HCT116 (cell line): ENCODE results near the gene C20orf96. TPM values are rescaled to one million over a fixed set of nuclear protein-coding genes. Genes with fewer than 3 reads are reported as not detected.

Source experiments
- ATAC-seq: fragments of 200-7000 bp; cut with Tn5 transposase; 2 replicates; pipeline ENCODE4 v1.9.1; 2020; ENCODE audit warnings: mild to moderate bottlenecking, moderate library complexity
- BruUV-seq: library from RNA; stranded (reverse); fragments of 400-500 nt; replicated peaks from 2 replicates; lab custom pipeline; 2021; lab: Mats Ljungman, UMichigan
- CTCF ChIA-PET: fragments of 300-600 bp; sonication (Branson Sonifier 250); formaldehyde crosslinking; loops from one replicate; lab custom pipeline; 2021; ENCODE audit warnings: antibody characterized with exemption; lab: Charles Lee
- POLR2A ChIA-PET: fragments of 300-600, 350-600 bp; sonication (Branson Sonifier 250); formaldehyde crosslinking; loops from one replicate; lab custom pipeline; 2021; ENCODE audit warnings: antibody characterized with exemption; lab: Charles Lee
- RAD21 ChIA-PET, 2 experiments: fragments of 300-600 bp; sonication (Branson Sonifier 250); formaldehyde crosslinking; loops; one replicate each; lab custom pipeline; 2023; ENCODE audit warnings: low total read pairs in 2 of 2; ENCODE audit not compliant: uncharacterized antibody in 2 of 2, unreplicated experiment in 2 of 2, low non-redundant PET in 1 of 2; lab: Charles Lee
- DNase-seq: peaks from one replicate; pipeline ENCODE4 v3.0.0-alpha.2; 2010; ENCODE audit warnings: low read depth, low spot score
- H2AFZ ChIP-seq: fragments of 200-600 bp; shearing (Covaris generic), sonication (generic); 2 replicates; pipeline ENCODE4 v1.6.1; 2017; ENCODE audit warnings: low read depth, mixed run types, mixed read lengths, antibody characterized with exemption, low read length; ENCODE audit not compliant: poor library complexity, severe bottlenecking
- H3K27ac ChIP-seq: 2 replicates; pipeline ENCODE4 v1.5.1; 2012; ENCODE audit warnings: low read depth, low read length
- H3K27me3 ChIP-seq: fragments of 200-600 bp; sonication (generic); 2 replicates; pipeline ENCODE4 v1.6.1; 2016; ENCODE audit warnings: mixed run types, low read length, mixed read lengths; ENCODE audit not compliant: insufficient read depth
- H3K36me3 ChIP-seq, 2 experiments: fragments of 200-500 bp in 1 of 2; fragments of 200-600 bp in 1 of 2; sonication (Bioruptor generic) in 1 of 2; sonication (generic) in 1 of 2; 2 replicates each; pipeline versions ENCODE4 v1.5.1 to v1.6.1; 2014 to 2016; ENCODE audit warnings: low read length in 2 of 2, inconsistent platforms in 1 of 2, mixed read lengths in 1 of 2, mixed run types in 1 of 2; ENCODE audit not compliant: insufficient read depth in 2 of 2, control insufficient read depth in 1 of 2
- H3K4me1 ChIP-seq, 2 experiments: fragments of 200-600 bp in 1 of 2; sonication (generic) in 1 of 2; 2 replicates each; pipeline versions ENCODE4 v1.5.1 to v1.6.1; 2012 to 2017; ENCODE audit warnings: low read length in 2 of 2, inconsistent platforms in 1 of 2, mild to moderate bottlenecking in 1 of 2, mixed read lengths in 1 of 2, mixed run types in 1 of 2, moderate library complexity in 1 of 2; ENCODE audit not compliant: insufficient read depth in 2 of 2, control insufficient read depth in 1 of 2
- H3K4me2 ChIP-seq: fragments of 200-600 bp; sonication (generic); 2 replicates; pipeline ENCODE4 v1.6.1; 2017; ENCODE audit warnings: mixed run types, low read length, mixed read lengths
- H3K4me3 ChIP-seq, 2 experiments: fragments of 200-600 bp in 1 of 2; sonication (generic) in 1 of 2; replicated peaks in 1 of 2; 2 replicates each; pipeline ENCODE4 v1.5.1; 2011 to 2016; ENCODE audit warnings: low read length in 2 of 2, control low read depth in 1 of 2, low read depth in 1 of 2, mild to moderate bottlenecking in 1 of 2, mixed read lengths in 1 of 2, mixed run types in 1 of 2
- H3K79me2 ChIP-seq: fragments of 200-600 bp; sonication (generic); 2 replicates; pipeline ENCODE4 v1.6.1; 2017; ENCODE audit warnings: mild to moderate bottlenecking, mixed run types, low read length, moderate library complexity, mixed read lengths; ENCODE audit not compliant: insufficient read depth
- H3K9ac ChIP-seq: fragments of 200-600 bp; sonication (generic); 2 replicates; pipeline ENCODE4 v1.6.1; 2016; ENCODE audit warnings: low read length, mixed read lengths
- H3K9me2 ChIP-seq: fragments of 200-600 bp; sonication (generic), shearing (Covaris generic); 2 replicates; pipeline ENCODE4 v1.6.1; 2017; ENCODE audit warnings: mixed run types, mild to moderate bottlenecking, moderate library complexity; ENCODE audit not compliant: insufficient read depth
- H3K9me3 ChIP-seq, 2 experiments: fragments of 200-500 bp in 1 of 2; fragments of 200-600 bp in 1 of 2; sonication (Bioruptor generic) in 1 of 2; sonication (generic) in 1 of 2; 2 replicates each; pipeline ENCODE4 v1.6.1; 2014 to 2017; ENCODE audit warnings: low read length in 2 of 2, mixed read lengths in 2 of 2, inconsistent platforms in 1 of 2, low read depth in 1 of 2, mild to moderate bottlenecking in 1 of 2, mixed run types in 1 of 2, moderate library complexity in 1 of 2; ENCODE audit not compliant: control insufficient read depth in 1 of 2, insufficient read depth in 1 of 2
- H4K20me1 ChIP-seq: fragments of 200-600 bp; sonication (generic), shearing (Covaris generic); 2 replicates; pipeline ENCODE4 v1.6.1; 2017; ENCODE audit warnings: mixed run types, mild to moderate bottlenecking, moderate library complexity; ENCODE audit not compliant: insufficient read depth
- EZH2 ChIP-seq: fragments of 200-600 bp; sonication (generic); IDR thresholded peaks from 2 replicates; pipeline ENCODE4 v1.6.1; 2017; ENCODE audit warnings: antibody characterized with exemption, mixed run types
- EZH2phosphoT487 ChIP-seq: fragments of 200-600 bp; IDR thresholded peaks from 2 replicates; pipeline ENCODE4 v1.6.1; 2018; ENCODE audit warnings: antibody characterized with exemption, borderline replicate concordance
- FOSL1 ChIP-seq: IDR thresholded peaks from 2 replicates; pipeline ENCODE4 v1.6.1; 2012; ENCODE audit warnings: low read depth
- JUND ChIP-seq: IDR thresholded peaks from 2 replicates; pipeline ENCODE4 v1.6.1; 2012
- POLR2AphosphoS5 ChIP-seq: IDR thresholded peaks from 2 replicates; pipeline ENCODE4 v1.6.1; 2011; ENCODE audit warnings: mild to moderate bottlenecking, low read depth, low read length, moderate library complexity
- SIN3A ChIP-seq: IDR thresholded peaks from 2 replicates; pipeline ENCODE4 v1.6.1; 2012; ENCODE audit warnings: low read depth
- SP1 ChIP-seq: IDR thresholded peaks from 2 replicates; pipeline ENCODE4 v1.6.1; 2012; ENCODE audit warnings: low read depth
- SRF ChIP-seq: IDR thresholded peaks from 2 replicates; pipeline ENCODE4 v1.6.1; 2012; ENCODE audit warnings: low read depth
- ZFX ChIP-seq: fragments of 450-650 bp; IDR thresholded peaks from 2 replicates; pipeline ENCODE4 v1.6.1; 2017
- intact Hi-C: fragments of 100-400 bp; cut with micrococcal nuclease; formaldehyde crosslinking; loops from 2 replicates; pipeline ENCODE4 v1.10.0; 2022
- total RNA-seq: library from RNA; stranded (reverse); gene quantifications from one replicate; pipeline ENCODE4 v1.2.1, GENCODE V29; 2021; ENCODE audit not compliant: unreplicated experiment
- TF ChIP-seq, protein P1 (sequence below): IDR thresholded peaks from 2 replicates; pipeline ENCODE4 v1.6.1; 2012; ENCODE audit warnings: low read depth
- TF ChIP-seq, protein P2 (sequence below), 3 experiments: fragments of 200-600 bp in 1 of 3; sonication (generic) in 1 of 3; IDR thresholded peaks in 2 of 3; conservative IDR thresholded peaks in 1 of 3; 2 replicates each; pipeline ENCODE4 v1.5.1; 2012 to 2017; ENCODE audit warnings: low read depth in 2 of 3, low read length in 2 of 3, antibody characterized with exemption in 1 of 3, borderline replicate concordance in 1 of 3, control low read depth in 1 of 3, mild to moderate bottlenecking in 1 of 3, mixed read lengths in 1 of 3, mixed run types in 1 of 3, moderate library complexity in 1 of 3; ENCODE audit not compliant: insufficient read depth in 1 of 3
- TF ChIP-seq, protein P3 (sequence below): IDR thresholded peaks from 2 replicates; pipeline ENCODE4 v1.6.1; 2011; ENCODE audit warnings: mild to moderate bottlenecking, low read length, moderate library complexity; ENCODE audit not compliant: insufficient replicate concordance; ENCODE audit errors: extremely low read depth

Gene C20orf96
- total RNA-seq, 1 experiment from 2014 or later = 22.1 TPM

DNA sequence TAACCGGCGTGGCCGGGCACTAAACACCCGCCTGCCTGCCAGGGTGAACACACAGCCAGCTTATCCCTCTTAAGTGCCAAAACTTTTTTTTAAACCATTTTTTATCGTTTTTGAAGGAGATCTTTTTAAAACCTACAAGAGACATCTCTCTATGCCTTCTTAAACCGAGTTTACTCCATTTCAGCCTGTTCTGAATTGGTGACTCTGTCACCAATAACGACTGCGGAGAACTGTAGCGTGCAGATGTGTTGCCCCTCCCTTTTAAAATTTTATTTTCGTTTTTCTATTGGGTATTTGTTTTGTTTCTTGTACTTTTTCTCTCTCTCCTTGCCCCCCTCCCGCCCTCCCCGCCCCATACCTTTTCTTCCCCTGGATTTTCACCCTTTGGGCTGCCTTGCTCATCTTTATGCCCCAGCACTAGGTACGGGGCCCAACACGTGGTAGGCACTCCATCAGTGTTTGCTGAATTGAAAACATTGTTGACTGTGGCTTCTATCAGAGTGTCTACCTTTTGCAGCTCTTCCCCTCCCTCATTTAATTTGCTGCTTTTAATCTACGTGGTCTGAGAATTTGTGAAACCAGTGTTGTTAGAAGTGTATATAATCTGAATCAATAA is 8.3 kb upstream of the C20orf96 start:
- DNase-seq (no peak), ATAC-seq (no peak)
- Histone ChIP-seq H4K20me1 (peaks cover 3% of the 10 kb centered on the region; the same call in 1 of the 2 replicates), H3K4me1 (peaks cover 20 to 45% of the 10 kb centered on the region in 2 experiments), H3K9me3 (no peaks in the 10 kb centered on the region), H3K27me3 (no peaks in the 10 kb centered on the region), H3K9ac (peak overlapping the region; percentile 94), H3K9me2 (no peaks in the 10 kb centered on the region), H3K79me2 (peaks cover 35% of the 10 kb centered on the region), H2AFZ (no peak overlapping the region), H3K4me2 (peak overlapping the region; percentile 88), H3K36me3 (peaks cover 4 to 18% of the 10 kb centered on the region in 2 experiments; a peak in 3 of 4 replicates), H3K27ac (peak overlapping the region; percentile 99), H3K4me3 (peak overlapping the region; percentile 62 to 88)
- intact Hi-C loops = no loop called here
- no TSS peak for BruUV-seq
- ChIA-PET RAD21 (no interaction called here), POLR2A (interaction anchor here (1.9 kb wide), 1 partner anchor 26 kb away, joined by 12 read pairs; the partner anchor contains the start of gene SOX12), CTCF (no interaction called here)
- TF ChIP-seq, protein P1, sequence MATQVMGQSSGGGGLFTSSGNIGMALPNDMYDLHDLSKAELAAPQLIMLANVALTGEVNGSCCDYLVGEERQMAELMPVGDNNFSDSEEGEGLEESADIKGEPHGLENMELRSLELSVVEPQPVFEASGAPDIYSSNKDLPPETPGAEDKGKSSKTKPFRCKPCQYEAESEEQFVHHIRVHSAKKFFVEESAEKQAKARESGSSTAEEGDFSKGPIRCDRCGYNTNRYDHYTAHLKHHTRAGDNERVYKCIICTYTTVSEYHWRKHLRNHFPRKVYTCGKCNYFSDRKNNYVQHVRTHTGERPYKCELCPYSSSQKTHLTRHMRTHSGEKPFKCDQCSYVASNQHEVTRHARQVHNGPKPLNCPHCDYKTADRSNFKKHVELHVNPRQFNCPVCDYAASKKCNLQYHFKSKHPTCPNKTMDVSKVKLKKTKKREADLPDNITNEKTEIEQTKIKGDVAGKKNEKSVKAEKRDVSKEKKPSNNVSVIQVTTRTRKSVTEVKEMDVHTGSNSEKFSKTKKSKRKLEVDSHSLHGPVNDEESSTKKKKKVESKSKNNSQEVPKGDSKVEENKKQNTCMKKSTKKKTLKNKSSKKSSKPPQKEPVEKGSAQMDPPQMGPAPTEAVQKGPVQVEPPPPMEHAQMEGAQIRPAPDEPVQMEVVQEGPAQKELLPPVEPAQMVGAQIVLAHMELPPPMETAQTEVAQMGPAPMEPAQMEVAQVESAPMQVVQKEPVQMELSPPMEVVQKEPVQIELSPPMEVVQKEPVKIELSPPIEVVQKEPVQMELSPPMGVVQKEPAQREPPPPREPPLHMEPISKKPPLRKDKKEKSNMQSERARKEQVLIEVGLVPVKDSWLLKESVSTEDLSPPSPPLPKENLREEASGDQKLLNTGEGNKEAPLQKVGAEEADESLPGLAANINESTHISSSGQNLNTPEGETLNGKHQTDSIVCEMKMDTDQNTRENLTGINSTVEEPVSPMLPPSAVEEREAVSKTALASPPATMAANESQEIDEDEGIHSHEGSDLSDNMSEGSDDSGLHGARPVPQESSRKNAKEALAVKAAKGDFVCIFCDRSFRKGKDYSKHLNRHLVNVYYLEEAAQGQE = no peak
- TF ChIP-seq EZH2 = no peak
- TF ChIP-seq JUND = no peak
- TF ChIP-seq SIN3A = no peak; the same call in 1 of the 2 replicates
- no peak for TF ChIP-seq EZH2phosphoT487
- TF ChIP-seq SRF = no peak
- TF ChIP-seq, protein P2, sequence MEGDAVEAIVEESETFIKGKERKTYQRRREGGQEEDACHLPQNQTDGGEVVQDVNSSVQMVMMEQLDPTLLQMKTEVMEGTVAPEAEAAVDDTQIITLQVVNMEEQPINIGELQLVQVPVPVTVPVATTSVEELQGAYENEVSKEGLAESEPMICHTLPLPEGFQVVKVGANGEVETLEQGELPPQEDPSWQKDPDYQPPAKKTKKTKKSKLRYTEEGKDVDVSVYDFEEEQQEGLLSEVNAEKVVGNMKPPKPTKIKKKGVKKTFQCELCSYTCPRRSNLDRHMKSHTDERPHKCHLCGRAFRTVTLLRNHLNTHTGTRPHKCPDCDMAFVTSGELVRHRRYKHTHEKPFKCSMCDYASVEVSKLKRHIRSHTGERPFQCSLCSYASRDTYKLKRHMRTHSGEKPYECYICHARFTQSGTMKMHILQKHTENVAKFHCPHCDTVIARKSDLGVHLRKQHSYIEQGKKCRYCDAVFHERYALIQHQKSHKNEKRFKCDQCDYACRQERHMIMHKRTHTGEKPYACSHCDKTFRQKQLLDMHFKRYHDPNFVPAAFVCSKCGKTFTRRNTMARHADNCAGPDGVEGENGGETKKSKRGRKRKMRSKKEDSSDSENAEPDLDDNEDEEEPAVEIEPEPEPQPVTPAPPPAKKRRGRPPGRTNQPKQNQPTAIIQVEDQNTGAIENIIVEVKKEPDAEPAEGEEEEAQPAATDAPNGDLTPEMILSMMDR (IDR thresholded peaks at IDR 0.05 in 2 of 3, conservative IDR thresholded peaks at IDR 0.05 in 1 of 3; ENCODE audit: borderline replicate concordance in 1 of 3, insufficient read depth in 1 of 3, low read depth in 2 of 3, low read length in 2 of 3) = no peak
- TF ChIP-seq, protein P3, sequence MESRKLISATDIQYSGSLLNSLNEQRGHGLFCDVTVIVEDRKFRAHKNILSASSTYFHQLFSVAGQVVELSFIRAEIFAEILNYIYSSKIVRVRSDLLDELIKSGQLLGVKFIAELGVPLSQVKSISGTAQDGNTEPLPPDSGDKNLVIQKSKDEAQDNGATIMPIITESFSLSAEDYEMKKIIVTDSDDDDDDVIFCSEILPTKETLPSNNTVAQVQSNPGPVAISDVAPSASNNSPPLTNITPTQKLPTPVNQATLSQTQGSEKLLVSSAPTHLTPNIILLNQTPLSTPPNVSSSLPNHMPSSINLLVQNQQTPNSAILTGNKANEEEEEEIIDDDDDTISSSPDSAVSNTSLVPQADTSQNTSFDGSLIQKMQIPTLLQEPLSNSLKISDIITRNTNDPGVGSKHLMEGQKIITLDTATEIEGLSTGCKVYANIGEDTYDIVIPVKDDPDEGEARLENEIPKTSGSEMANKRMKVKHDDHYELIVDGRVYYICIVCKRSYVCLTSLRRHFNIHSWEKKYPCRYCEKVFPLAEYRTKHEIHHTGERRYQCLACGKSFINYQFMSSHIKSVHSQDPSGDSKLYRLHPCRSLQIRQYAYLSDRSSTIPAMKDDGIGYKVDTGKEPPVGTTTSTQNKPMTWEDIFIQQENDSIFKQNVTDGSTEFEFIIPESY = no peak
- TF ChIP-seq ZFX = no peak
- TF ChIP-seq SP1 = no peak
- TF ChIP-seq POLR2AphosphoS5 = no peak
- no peak for TF ChIP-seq FOSL1
